Tibial artery (tissue), 4 donors: ENCODE results near the gene ADTRP.

Experiments
- DNase-seq, 2 donors: peaks; one replicate each; pipeline ENCODE4 v3.0.0-alpha.2; 2019
- H3K27ac ChIP-seq, 2 donors: fragments of 200-600 bp; sonication (generic) in 1 of 2; 1 replicate in 1 of 2; 2 replicates in 1 of 2; pipeline ENCODE4 v1.5.1; 2018 to 2019; ENCODE audit warnings: mild to moderate bottlenecking in 1 of 2
- H3K27me3 ChIP-seq, 2 donors: fragments of 200-600 bp; sonication (generic) in 1 of 2; one replicate each; pipeline versions ENCODE4 v1.5.1 to v1.6.0; 2016 to 2019
- H3K36me3 ChIP-seq, 3 donors: fragments of 200-600 bp; sonication (generic) in 2 of 3; one replicate each; pipeline ENCODE4 v1.5.1; 2016 to 2019; ENCODE audit warnings: mild to moderate bottlenecking in 2 of 3
- H3K4me1 ChIP-seq, 4 donors: fragments of 200-600 bp; sonication (generic) in 2 of 4; 1 replicate in 3 of 4; 2 replicates in 1 of 4; pipeline ENCODE4 v1.5.1; 2016 to 2019
- H3K4me3 ChIP-seq, 2 donors: fragments of 200-600 bp; sonication (generic) in 1 of 2; 1 replicate in 1 of 2; 2 replicates in 1 of 2; pipeline ENCODE4 v1.5.1; 2018 to 2019; ENCODE audit warnings: mild to moderate bottlenecking in 2 of 2
- H3K9me3 ChIP-seq, 3 donors: fragments of 200-600 bp; sonication (generic) in 1 of 3; one replicate each; pipeline ENCODE4 v1.5.1; 2016 to 2019
- CTCF ChIP-seq, 2 experiments: fragments of 200-600 bp in 1 of 2; fragments of 450-650 bp in 1 of 2; IDR thresholded peaks; one replicate each; pipeline ENCODE4 v1.5.1; 2017 to 2019; ENCODE audit warnings: antibody characterized with exemption in 2 of 2, mild to moderate bottlenecking in 1 of 2, moderate library complexity in 1 of 2
- intact Hi-C: fragments of 100-400 bp; cut with DNase I; formaldehyde crosslinking; loops from one replicate; pipeline ENCODE4 v1.15.0; 2023; ENCODE audit warnings: low total_unique reads

ADTRP gene

GRCh38 chr6:11738234-11738633, 40.4 kb downstream of the ADTRP start:
- no peaks in the 10 kb centered on the region for H3K27me3 ChIP-seq
- H3K4me3 ChIP-seq = no peak overlapping the region
- H3K4me1 ChIP-seq = peaks cover 0 to 9% (median 6%) of the 10 kb centered on the region in 4 donors
- intact Hi-C loops = no loop called here
- no peak for TF ChIP-seq CTCF (IDR thresholded peaks at IDR 0.05)
- no peaks in the 10 kb centered on the region for H3K9me3 ChIP-seq
- no peak overlapping the region for H3K27ac ChIP-seq
- DNase-seq = no peak
- H3K36me3 ChIP-seq = no peaks in the 10 kb centered on the region

DNA sequence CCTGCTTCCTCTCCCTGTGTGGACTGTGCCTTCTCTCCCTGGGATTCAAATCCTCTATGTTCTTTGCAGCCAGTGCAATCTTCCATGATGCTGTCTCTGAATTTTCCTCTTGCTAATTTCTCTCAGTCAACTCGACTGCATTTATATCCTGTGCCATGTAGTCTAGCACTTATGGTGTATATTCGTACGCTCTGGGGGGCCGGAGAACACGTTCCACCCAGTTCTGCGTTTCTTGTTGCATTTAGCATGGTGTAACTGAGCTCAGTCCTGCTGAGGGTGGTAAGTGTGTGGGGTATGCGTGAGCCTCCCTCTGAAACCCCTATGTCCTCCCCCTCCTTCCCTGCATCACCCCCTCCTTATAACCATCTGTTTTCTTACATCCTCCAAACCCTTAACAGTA, 42.0 kb downstream of the ADTRP start:
- DNase-seq = no peak
- intact Hi-C loops = no loop called here
- TF ChIP-seq CTCF (IDR thresholded peaks at IDR 0.05) = no peak
- H3K4me1 ChIP-seq = peaks cover 0 to 11% (median 9%) of the 10 kb centered on the region in 4 donors
- no peaks in the 10 kb centered on the region for H3K9me3 ChIP-seq
- H3K36me3 ChIP-seq = no peaks in the 10 kb centered on the region
- H3K27me3 ChIP-seq = no peaks in the 10 kb centered on the region
- no peak overlapping the region for H3K4me3 ChIP-seq
- H3K27ac ChIP-seq = no peak overlapping the region

- H3K27me3 ChIP-seq = no peaks in the 10 kb centered on the region
- H3K4me3 ChIP-seq = no peak overlapping the region
- intact Hi-C loops = loop anchor here (5.0 kb wide), 1 partner anchor 32 kb away; no protein-coding TSS in a partner anchor
- H3K9me3 ChIP-seq = no peaks in the 10 kb centered on the region
- H3K4me1 ChIP-seq = peaks cover 0 to 23% (median 21%) of the 10 kb centered on the region in 4 donors
- TF ChIP-seq CTCF (IDR thresholded peaks at IDR 0.05) = no peak
- no peak for DNase-seq
- H3K27ac ChIP-seq = no peak overlapping the region
- no peaks in the 10 kb centered on the region for H3K36me3 ChIP-seq
These were observed 43.6 kb downstream of the ADTRP start for GRCh38 chr6:11734861-11735613.

DNA sequence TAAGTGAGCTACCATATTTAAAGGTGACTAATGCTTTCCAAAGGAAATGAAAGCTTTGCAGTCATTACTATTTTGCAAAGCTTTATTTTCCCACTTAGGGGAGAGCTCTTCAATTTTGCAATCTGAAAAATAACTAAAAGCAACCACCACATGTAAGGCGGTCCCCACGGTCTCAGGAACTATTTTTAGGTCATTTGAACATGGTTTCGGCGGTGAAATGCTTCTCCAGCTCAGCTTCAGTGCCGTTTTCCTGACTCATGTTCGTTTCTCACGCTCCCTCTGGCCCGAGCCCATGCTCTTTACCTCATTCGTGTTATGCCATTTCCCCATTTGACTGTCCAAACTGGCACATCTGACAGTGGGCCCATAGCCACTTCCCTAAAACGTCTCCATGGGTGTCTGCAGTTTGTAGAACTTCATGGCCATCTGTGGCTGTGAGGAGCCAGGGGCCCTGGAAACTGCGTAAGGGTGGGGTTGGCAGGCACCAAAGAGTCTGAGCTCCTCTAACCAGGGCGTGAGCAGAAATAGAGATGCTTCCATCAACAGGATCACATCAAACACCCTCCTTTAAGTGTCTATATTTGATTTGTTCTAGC, 46.5 kb downstream of the ADTRP start:
- Histone ChIP-seq H3K27ac (peak overlapping the region; percentile 76 to 77), H3K27me3 (no peaks in the 10 kb centered on the region), H3K4me3 (peak overlapping the region in 1 of 2 donors; percentile 1), H3K4me1 (peaks cover 0 to 23% (median 21%) of the 10 kb centered on the region in 4 donors), H3K9me3 (no peaks in the 10 kb centered on the region), H3K36me3 (no peaks in the 10 kb centered on the region)
- intact Hi-C loops = loop anchor here (5.0 kb wide), 1 partner anchor 35 kb away; no protein-coding TSS in a partner anchor
- peak; percentile 93 to 95 for DNase-seq
- TF ChIP-seq CTCF (IDR thresholded peaks at IDR 0.05) = no peak

- no peak for DNase-seq
- H3K27me3 ChIP-seq = no peaks in the 10 kb centered on the region
- no peak for TF ChIP-seq CTCF (IDR thresholded peaks at IDR 0.05)
- peaks cover 0 to 23% (median 21%) of the 10 kb centered on the region in 4 donors for H3K4me1 ChIP-seq
- H3K36me3 ChIP-seq = no peaks in the 10 kb centered on the region
- H3K4me3 ChIP-seq = peak overlapping the region in 1 of 2 donors; percentile 1
- no peaks in the 10 kb centered on the region for H3K9me3 ChIP-seq
- peak overlapping the region; percentile 76 to 77 for H3K27ac ChIP-seq
- intact Hi-C loops = loop anchor here (5.0 kb wide), 1 partner anchor 36 kb away; no protein-coding TSS in a partner anchor
These were observed 47.2 kb downstream of the ADTRP start for GRCh38 chr6:11731423-11731822.
